Measurements from ENCODE around the gene EFEMP1.
"Not testable (repeated sequence)": the region's sequence is repeated elsewhere in the genome, so short reads cannot be mapped to it uniquely, and the experiment has no call there.

The EFEMP1 gene

GRCh38 chr2:55865096-55865835, 58.3 kb downstream of the EFEMP1 start:
- no peak for DNase-seq (ENCODE audit: low read depth in 2 of 2)

GRCh38 chr2:55864351-55865084, 59.1 kb downstream of the EFEMP1 start:
- DNase-seq (ENCODE audit: low read depth in 2 of 2), result no peak

GRCh38 chr2:55862673-55863390, 60.8 kb downstream of the EFEMP1 start:
- DNase-seq (ENCODE audit: low read depth in 2 of 2), result no peak

GRCh38 chr2:55862246-55862645, 61.3 kb downstream of the EFEMP1 start:
- DNase-seq (ENCODE audit: low read depth in 2 of 2), result no peak

GRCh38 chr2:55861733-55862132, 61.8 kb downstream of the EFEMP1 start:
- no peak for DNase-seq (ENCODE audit: low read depth in 2 of 2)

GRCh38 chr2:55860832-55861231, 62.8 kb downstream of the EFEMP1 start:
- no peak for DNase-seq (ENCODE audit: low read depth in 2 of 2)

- no peak for DNase-seq (ENCODE audit: low read depth in 2 of 2)
These were observed 63.7 kb downstream of the EFEMP1 start for GRCh38 chr2:55859875-55860274.

GRCh38 chr2:55857766-55858165, 65.8 kb downstream of the EFEMP1 start:
- DNase-seq (ENCODE audit: low read depth in 2 of 2), result no peak

GRCh38 chr2:55856936-55857335, 66.6 kb downstream of the EFEMP1 start:
- no peak for DNase-seq (ENCODE audit: low read depth in 2 of 2)

- no peak for DNase-seq (ENCODE audit: low read depth in 2 of 2)
These were observed 75.5 kb downstream of the EFEMP1 start for GRCh38 chr2:55848096-55848495.

- DNase-seq (ENCODE audit: low read depth in 2 of 2), result no peak
These were observed 77.2 kb downstream of the EFEMP1 start for GRCh38 chr2:55846426-55846825.

- DNase-seq (ENCODE audit: low read depth in 2 of 2), result no peak
These were observed 78.6 kb downstream of the EFEMP1 start for GRCh38 chr2:55844986-55845385.

- no peak for DNase-seq (ENCODE audit: low read depth in 2 of 2)
These were observed 79.6 kb downstream of the EFEMP1 start for GRCh38 chr2:55843994-55844345.

GRCh38 chr2:55843096-55843993, 80.2 kb downstream of the EFEMP1 start:
- no peak for DNase-seq (ENCODE audit: low read depth in 2 of 2)

- no peak for DNase-seq (ENCODE audit: low read depth in 2 of 2)
These were observed 81.5 kb downstream of the EFEMP1 start for GRCh38 chr2:55842046-55842445.

GRCh38 chr2:55840460-55840859, 83.1 kb downstream of the EFEMP1 start:
- DNase-seq (ENCODE audit: low read depth in 2 of 2), result no peak

GRCh38 chr2:55839182-55839819, 84.3 kb downstream of the EFEMP1 start:
- no peak for DNase-seq (ENCODE audit: low read depth in 2 of 2)

GRCh38 chr2:55838653-55839052, 84.9 kb downstream of the EFEMP1 start:
- no peak for DNase-seq (ENCODE audit: low read depth in 2 of 2)

- DNase-seq (ENCODE audit: low read depth in 2 of 2), result not testable (repeated sequence)
These were observed 85.5 kb downstream of the EFEMP1 start for GRCh38 chr2:55838117-55838516.

GRCh38 chr2:55837073-55837472, 86.5 kb downstream of the EFEMP1 start:
- DNase-seq (ENCODE audit: low read depth in 2 of 2), result no peak
